ENCODE measurements around the gene LYSMD1. TPM values are rescaled to one million over a fixed set of nuclear protein-coding genes. Genes with fewer than 3 reads are reported as not detected.

Gene LYSMD1
- polyA plus RNA-seq, 1 donor (not counting 4 experiments of a cell fraction or from before 2014, with no cell fraction given), result 5.6 TPM

GRCh38 chr1:151134991-151135390, 30.7 kb downstream of the LYSMD1 start:
- Histone ChIP-seq H3K4me2 (ENCODE audit: control insufficient read depth, extremely low read depth, insufficient read depth, low read depth, low read length) (no peak overlapping the region), H4K20me1 (ENCODE audit: control insufficient read depth, extremely low read depth, insufficient read depth, low read length) (no peaks in the 10 kb centered on the region)

GRCh38 chr1:151134396-151134795, 31.3 kb downstream of the LYSMD1 start:
- peaks cover 10% of the 10 kb centered on the region for H3K4me1 ChIP-seq (ENCODE audit: control insufficient read depth, extremely low read depth, insufficient read depth, low read length)
- H3K9me3 ChIP-seq (ENCODE audit: control insufficient read depth, low read depth, low read length), result no peaks in the 10 kb centered on the region
- no peak overlapping the region for H3K4me2 ChIP-seq (ENCODE audit: control insufficient read depth, extremely low read depth, insufficient read depth, low read depth, low read length)
- H4K20me1 ChIP-seq (ENCODE audit: control insufficient read depth, extremely low read depth, insufficient read depth, low read length), result no peaks in the 10 kb centered on the region
- DNase-seq (ENCODE audit: low read depth, low spot score) (no peak), FAIRE-seq (no peak)
- TF ChIP-seq EZH2 (IDR thresholded peaks at IDR 0.05; ENCODE audit: low read length) (no peak), CTCF (optimal IDR thresholded peaks at IDR 0.05 in 1 of 3, IDR thresholded peaks at IDR 0.05 in 1 of 3, conservative IDR thresholded peaks at IDR 0.05 in 1 of 3; ENCODE audit: extremely low read depth in 1 of 3, insufficient read depth in 2 of 3, low read length in 3 of 3) (no peak)
- no peak overlapping the region for H3K4me3 ChIP-seq (ENCODE audit: control insufficient read depth in 2 of 3, extremely low read depth in 1 of 3, insufficient read depth in 2 of 3, low read depth in 1 of 3, low read length in 3 of 3)
- no peak overlapping the region for H2AFZ ChIP-seq (ENCODE audit: control insufficient read depth, low read length)
- no peaks in the 10 kb centered on the region for H3K36me3 ChIP-seq (ENCODE audit: control insufficient read depth in 2 of 2, extremely low read depth in 1 of 2, insufficient read depth in 2 of 2, low read length in 2 of 2)
- no peak overlapping the region for H3K9ac ChIP-seq (ENCODE audit: control insufficient read depth, extremely low read depth, insufficient read depth, low read length)
- peaks cover 23% of the 10 kb centered on the region for H3K27me3 ChIP-seq (ENCODE audit: control insufficient read depth, extremely low read depth, insufficient read depth, low read length)
- dilution Hi-C loops (cut with MboI; ENCODE audit: extremely low pct_ligation_motif_present, low sequenced_read_pairs), result no loop called here
- H3K27ac ChIP-seq (ENCODE audit: control insufficient read depth, insufficient read depth, low read length), result no peak overlapping the region
- H3K9me1 ChIP-seq (ENCODE audit: control insufficient read depth, extremely low read depth, insufficient read depth, low read length), result no peaks in the 10 kb centered on the region
- no peaks in the 10 kb centered on the region for H3K79me2 ChIP-seq (ENCODE audit: control insufficient read depth, insufficient read depth, low read length)

More at GRCh38 chr1:151134991-151135390, 30.7 kb downstream of the LYSMD1 start:
- Histone ChIP-seq H3K9me3 (ENCODE audit: control insufficient read depth, low read depth, low read length) (no peaks in the 10 kb centered on the region), H2AFZ (ENCODE audit: control insufficient read depth, low read length) (no peak overlapping the region), H3K4me3 (ENCODE audit: control insufficient read depth in 2 of 3, extremely low read depth in 1 of 3, insufficient read depth in 2 of 3, low read depth in 1 of 3, low read length in 3 of 3) (no peak overlapping the region), H3K27ac (ENCODE audit: control insufficient read depth, insufficient read depth, low read length) (no peak overlapping the region), H3K9ac (ENCODE audit: control insufficient read depth, extremely low read depth, insufficient read depth, low read length) (no peak overlapping the region), H3K79me2 (ENCODE audit: control insufficient read depth, insufficient read depth, low read length) (no peaks in the 10 kb centered on the region), H3K36me3 (ENCODE audit: control insufficient read depth in 2 of 2, extremely low read depth in 1 of 2, insufficient read depth in 2 of 2, low read length in 2 of 2) (no peaks in the 10 kb centered on the region), H3K27me3 (ENCODE audit: control insufficient read depth, extremely low read depth, insufficient read depth, low read length) (peaks cover 23% of the 10 kb centered on the region), H3K9me1 (ENCODE audit: control insufficient read depth, extremely low read depth, insufficient read depth, low read length) (no peaks in the 10 kb centered on the region), H3K4me1 (ENCODE audit: control insufficient read depth, extremely low read depth, insufficient read depth, low read length) (peaks cover 10% of the 10 kb centered on the region)
- TF ChIP-seq EZH2 (IDR thresholded peaks at IDR 0.05; ENCODE audit: low read length) (no peak), CTCF (optimal IDR thresholded peaks at IDR 0.05 in 1 of 3, IDR thresholded peaks at IDR 0.05 in 1 of 3, conservative IDR thresholded peaks at IDR 0.05 in 1 of 3; ENCODE audit: extremely low read depth in 1 of 3, insufficient read depth in 2 of 3, low read length in 3 of 3) (no peak)
- DNase-seq (ENCODE audit: low read depth, low spot score), result no peak
- dilution Hi-C loops (cut with MboI; ENCODE audit: extremely low pct_ligation_motif_present, low sequenced_read_pairs), result no loop called here
- FAIRE-seq, result no peak
